HG02588 (cell line): Measurements from ENCODE around the gene YAF2.
"Not testable (repeated sequence)": the region's sequence is repeated elsewhere in the genome, so short reads cannot be mapped to it uniquely, and the experiment has no call there.

Experiments used
- ATAC-seq: cut with Tn5 transposase; IDR thresholded peaks from one replicate; pipeline ENCODE4 v1.9.1; 2021; ENCODE audit warnings: mild to moderate bottlenecking, moderate library complexity; ENCODE audit not compliant: unreplicated experiment

YAF2 gene

DNA sequence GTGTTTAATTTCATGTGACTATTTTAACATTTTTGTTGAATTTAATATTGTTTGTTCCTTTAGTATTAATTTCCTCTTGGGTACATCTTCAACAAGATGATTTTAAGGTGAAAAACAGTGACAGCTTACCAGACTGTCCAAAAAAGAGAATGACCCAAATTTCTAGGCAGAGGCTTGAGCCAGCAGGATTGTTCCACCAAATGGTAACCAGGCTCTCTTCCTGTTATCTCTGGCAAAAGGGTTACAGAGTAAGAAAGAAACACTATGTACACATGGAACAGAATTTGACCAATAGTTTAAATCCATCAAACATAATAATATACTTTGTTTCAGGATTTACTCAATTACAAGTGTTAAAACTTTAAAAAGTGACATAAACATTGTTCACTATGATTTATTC is 39.0 kb downstream of the YAF2 start:
- no peak for ATAC-seq

DNA sequence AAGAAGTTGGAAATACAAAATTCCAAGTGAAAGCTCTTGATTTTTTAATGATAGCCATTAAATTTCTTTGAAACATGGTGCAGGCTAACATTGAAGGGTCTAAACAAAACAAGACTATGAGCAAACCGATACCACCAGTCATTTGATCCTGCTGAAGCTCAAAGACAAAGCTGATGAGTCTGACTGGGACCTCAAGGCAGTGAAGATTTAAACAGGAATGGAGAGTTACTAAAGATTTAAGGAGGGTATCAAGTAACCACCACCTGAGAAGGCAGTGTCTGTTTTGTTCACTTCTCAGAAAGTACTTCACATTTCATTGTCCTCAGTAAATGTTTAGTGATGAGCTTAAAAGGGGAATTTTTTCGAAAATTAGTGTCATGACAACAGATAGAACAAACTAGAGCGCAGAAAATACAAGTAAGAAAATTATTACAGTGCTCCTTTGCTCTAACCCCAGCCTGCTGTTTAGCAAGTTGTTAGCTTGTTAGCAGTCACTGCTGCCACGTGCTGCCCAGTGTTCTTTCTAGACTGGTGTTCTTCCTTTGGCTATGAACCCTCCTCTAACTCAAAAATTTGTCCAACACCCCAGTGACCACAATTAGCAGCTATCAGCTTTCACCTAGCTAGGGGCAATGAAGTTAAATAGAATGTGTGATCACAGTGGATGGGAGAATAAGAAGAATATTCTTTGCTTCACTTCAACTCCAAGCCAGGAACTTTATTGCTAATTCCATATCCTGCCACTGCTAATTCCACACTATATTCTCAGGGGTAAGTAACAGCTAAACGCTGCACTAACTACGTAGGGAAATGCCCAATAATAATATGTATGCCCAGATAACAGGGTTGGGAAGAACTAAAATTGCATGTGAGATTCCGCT is 41.1 kb downstream of the YAF2 start:
- ATAC-seq, result no peak

DNA sequence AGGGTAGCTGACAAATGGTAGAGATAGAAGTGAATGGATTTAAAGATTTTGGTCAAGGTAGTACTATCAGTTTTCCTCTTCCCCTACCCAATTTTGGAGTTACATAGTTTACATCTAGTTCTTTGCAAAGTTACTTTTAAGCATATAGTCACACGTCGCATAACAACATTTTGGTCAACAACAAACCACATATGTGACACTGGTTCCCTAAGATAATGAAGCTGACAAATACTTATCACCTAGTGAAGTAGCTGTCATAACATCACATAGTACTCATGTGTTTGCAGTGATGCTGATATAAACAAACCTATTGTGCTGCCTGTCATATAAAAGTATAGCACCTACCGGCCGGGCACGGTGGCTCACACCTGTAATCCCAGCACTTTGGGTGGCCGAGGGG is 45.4 kb downstream of the YAF2 start:
- ATAC-seq, result no peak

DNA sequence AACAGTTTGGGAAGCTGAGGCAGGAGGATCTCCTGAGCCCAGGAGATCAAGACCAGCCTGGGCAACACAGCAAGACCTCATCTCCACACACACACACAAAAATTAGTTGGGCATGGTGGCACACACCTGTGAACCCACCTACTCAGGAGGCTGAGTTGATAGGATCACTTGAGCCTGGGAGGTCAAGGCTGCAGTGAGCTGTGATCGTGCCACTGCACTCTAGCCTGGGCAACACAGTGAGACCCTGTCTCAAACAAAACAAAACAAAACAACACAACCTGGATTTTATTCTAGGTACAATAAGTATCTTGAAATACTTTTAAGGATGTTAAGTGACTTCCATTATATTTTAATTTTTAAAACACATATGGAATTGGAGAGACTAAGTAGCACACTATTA is 45.8 kb downstream of the YAF2 start:
- no peak for ATAC-seq

DNA sequence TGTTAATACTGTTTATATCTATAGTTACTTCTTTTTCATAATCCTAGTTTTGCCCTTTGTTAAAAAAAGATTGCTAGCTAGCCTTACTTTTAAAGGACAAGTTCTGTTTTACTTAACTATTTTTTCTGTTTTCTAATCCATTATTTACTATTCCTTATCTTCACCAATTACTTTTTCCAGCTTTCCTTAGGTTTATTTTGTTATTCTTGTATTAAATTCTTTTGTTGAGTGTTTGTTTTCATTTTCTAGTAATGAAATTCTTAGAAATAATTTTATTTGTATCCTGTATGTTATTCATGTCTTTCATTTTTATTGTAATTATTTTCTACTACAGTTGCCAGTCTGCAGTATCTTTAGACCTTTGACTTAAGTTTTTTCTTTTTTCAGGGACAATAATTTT is 47.7 kb downstream of the YAF2 start:
- no peak for ATAC-seq

DNA sequence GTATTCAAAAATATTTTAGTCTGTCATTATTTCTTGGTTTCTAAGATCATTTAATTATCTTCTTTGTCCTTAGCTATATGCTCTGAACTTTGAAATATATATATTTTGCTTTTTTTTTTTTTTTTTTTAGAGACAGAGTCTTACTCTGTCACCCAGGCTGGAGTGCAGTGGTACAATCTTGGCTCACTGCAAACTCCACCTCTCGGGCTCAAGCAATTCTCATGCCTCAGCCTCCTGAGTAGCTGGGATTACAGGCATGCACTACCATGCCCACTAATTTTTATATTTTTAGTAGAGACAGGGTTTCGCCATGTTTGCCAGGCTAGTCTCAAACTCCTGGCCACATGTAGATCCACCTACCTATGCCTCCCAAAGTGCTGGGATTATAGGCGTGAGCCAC is 49.8 kb downstream of the YAF2 start:
- ATAC-seq, result not testable (repeated sequence)

DNA sequence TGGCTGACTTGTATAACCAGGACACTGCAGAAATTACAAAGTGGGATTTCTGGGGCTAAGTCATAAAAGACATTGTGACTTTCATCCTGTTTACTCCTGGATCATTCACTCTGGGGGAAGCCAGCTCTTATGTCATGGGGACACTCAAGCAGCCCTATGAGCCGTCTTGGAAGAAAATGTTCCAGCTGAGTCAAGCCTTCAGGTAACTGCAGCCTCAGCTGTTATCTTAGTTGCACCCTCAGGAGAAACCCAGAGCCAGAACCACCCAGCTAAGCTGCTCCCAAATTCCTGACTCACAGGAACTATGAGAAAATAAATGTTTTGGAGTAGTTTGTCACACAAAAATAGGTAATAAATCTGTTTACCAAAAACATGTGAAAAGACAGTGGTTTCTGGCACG is 50.2 kb downstream of the YAF2 start:
- no peak for ATAC-seq

DNA sequence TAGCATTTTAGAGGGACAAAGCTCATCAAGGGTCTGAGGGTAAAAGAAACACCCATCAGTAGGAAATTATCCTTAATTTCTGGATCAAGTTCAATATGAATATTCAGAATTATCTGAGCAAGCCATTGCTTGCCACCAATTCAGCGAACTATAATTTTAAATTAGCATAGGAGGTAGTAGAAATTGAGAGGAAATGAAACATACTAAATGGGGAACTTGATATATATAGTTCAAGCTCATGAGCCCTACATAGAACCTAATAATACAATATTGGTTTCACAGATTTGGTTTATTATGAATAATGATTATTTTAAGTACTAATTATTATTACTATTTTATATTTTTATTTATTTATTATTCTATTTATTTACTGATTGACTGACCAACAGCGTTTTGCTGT is 51.3 kb downstream of the YAF2 start:
- ATAC-seq, result no peak

DNA sequence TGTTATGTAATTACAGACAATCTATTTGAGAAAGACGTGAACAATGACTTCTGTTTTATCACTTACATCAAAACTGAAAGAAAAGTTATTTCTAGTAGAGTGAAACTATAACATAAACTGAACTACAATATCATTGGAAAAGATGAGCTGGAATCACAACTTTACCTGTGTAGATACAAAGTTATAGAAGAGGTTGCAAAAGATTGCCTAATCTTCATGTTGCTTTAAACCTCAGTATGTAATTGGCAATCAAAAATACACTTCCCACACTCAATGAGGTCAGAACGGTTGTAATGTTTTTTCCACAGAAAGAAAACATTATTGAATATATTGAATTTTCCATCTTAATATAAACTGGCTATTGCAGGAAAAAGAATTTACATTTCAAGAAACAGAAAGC is 55.7 kb downstream of the YAF2 start:
- ATAC-seq, result no peak

DNA sequence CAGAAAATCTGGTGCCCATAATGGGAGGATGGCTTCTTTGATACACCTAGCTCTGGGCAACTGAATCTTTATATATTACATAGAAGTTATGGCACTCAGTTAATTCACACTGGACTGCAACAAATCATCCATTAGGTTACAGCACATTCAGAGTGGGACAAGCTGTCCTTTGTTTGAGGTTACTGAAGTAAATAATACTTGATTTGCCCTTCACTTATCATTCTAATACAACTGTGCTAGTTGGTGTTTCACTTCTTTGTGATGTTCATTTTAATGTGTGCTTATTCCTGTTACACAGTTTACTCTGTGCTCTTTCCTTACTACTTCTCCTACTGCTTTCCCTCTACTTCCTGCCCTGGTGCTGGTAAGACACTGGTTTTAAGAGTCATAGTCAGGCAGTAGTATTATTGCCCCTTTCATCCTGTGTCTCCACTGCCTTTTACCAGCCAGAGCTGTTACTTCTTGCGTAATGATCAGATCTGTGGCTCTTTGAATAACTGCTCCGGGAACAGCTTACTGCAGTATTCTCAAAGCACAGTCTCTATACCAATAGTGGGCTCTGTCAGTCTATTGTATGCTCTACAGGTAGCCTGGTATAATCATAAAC is 57.0 kb downstream of the YAF2 start:
- no peak for ATAC-seq

DNA sequence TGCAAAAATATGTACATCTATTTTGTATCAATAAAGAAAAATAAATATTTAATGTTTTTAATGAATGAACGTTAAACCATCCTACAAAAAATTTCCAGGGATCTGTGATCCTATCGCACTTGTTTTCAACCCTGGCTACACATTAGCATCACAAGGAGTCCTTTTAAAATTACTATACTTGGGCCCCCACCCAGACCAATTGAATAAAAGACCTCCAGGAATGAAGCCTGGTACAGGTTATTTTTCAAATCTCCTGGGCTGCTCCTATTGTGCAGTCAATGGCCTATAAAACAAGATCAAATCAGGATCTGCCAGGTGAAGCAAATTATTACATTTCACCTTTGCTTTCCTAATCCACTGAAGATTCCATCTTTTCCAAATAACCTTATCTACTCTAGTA is 59.9 kb downstream of the YAF2 start:
- ATAC-seq, result no peak

DNA sequence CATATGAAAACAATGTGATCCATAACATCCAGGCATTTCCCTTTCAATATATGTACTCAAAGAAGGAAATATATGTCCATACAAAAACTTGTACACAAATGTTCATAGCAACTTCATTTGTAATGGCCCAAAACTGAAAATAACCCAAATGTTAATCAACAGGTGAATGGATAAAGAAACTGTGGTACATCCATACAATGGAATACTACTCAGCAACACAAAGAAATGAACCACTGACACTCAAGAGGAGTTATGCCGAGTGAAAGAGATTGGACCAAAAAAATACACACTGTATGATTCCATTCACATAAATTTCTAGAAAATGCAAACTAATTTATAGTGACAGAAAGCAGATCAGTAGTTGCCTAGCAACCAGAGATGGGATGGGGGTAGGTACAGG is 63.1 kb downstream of the YAF2 start:
- no peak for ATAC-seq

DNA sequence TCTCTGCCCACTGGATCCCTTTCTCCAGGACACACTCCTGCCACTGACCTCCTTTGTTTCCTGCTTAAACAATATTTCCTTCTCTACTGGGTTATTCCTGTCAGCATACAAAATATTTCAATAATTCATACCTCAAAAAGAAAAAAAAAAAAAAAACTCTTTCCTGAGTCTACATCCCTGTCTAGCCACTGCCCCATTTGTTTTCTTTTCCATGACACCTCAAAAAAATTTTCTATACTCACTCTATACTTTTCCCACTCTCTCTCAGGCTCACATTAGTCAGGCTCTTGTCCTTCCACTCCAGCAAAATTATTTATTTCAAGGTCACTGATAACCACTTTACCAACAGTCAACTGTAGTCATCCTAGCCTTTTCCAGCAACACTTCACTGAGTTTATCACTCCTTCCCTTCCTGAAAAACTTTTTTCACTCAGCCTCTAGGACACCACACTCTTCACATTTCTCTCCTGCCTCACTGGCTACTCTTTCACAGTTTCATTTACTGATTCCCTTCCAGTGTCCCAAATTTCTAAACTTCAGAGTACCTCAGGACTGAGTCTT is 64.0 kb downstream of the YAF2 start:
- no peak for ATAC-seq

DNA sequence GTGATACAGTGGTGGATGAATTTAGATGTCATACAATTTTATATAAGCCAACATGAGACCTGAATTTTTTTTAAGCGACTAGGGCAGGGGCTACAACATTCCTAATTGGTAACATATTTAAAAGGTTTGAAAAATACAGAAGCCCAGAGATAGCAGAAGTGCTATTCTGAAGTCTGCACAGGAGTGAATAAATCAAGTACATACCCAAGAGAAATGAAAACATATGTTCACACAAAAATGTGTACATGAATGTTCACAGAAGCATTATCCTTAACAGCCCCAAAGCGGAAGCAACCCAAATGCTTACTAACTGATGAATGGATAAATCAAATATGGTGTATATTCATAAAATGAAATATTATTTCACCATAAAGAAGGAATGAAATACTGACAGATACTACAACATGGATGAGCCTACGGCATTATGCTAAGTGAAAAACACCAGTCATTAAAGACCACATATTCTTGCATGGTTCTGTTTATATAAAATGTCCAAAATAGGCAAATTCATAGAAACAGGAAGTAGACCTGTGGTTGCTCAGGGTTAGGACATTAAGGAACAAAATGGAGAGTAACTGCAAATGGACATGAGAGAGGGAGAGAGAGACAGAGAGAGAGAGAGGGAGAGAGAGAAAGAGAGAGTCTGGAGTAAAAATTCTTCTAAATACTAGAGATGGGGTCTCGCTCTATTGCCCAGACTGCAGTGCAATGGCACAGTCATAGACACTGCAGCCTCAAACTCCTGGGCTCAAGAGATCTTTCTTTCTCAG is 65.4 kb downstream of the YAF2 start:
- ATAC-seq, result no peak

DNA sequence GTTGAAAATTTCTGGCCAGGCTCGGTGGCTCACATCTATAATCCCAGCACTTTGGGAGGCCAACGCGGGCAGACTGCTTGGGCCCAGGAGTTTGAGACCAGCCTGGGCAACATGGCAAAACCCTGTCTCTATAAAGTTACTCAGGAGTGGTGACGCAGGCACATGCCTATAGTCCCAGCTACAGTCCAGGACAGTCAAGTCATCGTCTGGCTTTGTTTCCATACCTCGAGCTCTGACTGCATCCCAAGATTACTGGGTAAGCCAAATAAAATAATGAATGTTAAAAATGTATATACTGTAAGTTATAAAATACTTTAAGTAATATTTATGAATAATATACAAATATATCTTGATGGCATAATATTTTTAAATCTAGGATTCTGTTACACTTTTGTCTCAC is 70.3 kb downstream of the YAF2 start:
- ATAC-seq, result no peak

DNA sequence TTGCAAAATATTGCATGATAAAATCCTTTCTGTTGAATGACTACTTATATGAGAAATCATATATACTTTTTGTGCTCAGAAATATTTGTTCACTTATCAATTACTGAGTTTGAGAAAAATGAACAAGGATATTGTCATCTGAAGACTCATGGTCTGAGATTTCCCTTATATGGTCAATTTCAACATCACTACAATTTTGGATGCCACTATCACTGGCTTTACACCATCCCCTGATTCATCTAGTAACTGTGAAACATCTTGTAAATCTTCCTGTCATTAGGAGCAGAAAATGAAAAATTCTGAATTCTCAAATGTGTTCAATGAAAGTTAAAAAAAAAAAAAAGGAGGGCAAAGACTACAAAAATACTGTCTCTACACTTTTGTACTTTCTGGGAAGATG is 71.5 kb downstream of the YAF2 start:
- ATAC-seq, result no peak

DNA sequence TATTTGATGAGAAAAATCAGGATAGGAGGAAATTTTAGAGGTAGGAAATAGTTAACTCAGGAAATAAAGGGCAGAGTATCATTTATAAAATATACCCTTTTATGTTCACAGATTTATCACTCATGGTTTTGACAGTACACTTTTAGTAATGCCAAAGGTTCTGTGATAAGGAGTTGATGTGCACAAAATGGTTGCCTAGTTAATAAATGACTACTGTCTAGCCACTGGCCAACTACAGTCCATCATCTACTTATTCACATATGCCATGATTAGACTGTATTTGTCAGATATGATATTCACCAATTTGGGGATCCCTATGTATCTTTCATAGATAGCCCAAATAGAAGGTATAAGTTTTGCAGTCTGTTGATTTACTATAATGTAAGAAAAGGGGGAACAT is 74.1 kb downstream of the YAF2 start:
- no peak for ATAC-seq

DNA sequence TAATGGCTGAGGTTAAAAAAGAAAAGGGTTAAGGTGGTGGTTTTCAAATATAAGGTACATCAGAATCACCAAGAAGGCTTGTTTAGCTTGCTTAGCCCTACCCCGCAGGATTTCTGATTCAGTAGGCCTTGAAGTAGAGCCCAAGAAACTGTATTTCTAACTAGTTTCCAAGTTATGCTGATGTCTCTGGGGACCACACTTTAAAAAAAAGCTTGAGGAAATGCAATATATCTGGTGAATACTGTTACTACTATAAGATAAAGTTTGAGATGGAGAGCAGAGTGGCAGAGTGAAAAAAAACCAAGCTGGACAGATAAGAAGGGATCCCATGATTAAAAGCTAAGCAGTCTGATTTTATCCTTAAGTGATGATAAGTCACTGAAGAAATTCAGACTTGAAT is 75.1 kb downstream of the YAF2 start:
- no peak for ATAC-seq

DNA sequence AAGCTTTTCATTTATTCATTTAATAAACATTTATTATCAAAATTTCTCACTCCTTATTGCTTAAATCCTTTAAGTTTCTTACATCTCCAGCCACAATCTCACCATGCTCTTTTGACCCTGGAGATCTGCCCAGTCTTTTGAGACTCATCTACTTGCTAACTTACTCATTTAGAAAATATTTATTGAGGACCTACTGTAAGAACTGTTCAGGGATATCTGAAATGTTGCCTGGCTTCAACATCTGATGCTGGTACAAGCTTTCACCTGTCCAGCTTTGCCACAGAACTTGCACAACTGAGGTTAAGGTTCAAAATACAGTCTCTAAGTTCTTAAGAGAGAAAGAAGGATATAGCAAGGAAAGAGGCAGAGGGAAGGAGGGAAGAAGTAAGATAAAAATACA is 75.9 kb downstream of the YAF2 start:
- no peak for ATAC-seq

DNA sequence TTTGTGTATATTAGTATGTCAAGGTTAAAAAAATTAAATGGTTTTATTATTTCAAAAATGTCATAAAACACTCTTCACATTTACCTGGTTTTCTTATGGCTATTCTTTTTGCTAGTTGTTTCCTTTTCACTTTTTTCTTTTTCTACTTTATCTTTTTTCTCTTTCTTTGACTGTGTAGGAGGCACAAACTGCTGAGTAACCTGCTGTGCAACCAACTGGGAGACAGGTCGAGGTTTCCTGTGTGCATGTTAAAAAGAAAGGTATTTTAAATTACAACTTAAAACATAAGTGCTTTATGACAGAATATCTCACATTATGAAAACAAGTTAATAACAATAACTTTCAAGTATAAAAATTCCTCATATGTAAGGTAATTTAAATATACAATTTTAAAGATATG is 76.5 kb downstream of the YAF2 start:
- ATAC-seq, result no peak

DNA sequence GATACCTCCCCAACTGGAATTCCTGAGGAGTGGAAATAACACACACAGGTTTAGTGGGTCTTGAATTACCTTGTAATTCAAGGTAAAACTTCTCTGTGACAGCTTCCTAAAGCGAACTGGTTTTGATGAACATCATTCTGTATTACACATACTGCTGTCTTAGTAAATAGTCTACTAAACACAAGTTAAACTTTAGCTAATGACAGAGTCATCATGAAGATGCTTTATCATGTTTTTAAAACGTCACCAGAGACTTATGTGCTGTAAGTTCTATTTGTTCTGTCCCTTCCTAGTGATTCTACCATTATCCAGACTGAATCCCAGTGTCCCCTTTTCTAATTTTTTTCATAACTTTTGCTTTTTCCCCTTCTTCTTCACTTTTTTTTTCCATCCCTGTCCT is 81.8 kb downstream of the YAF2 start:
- ATAC-seq, result no peak
